ENCODE data around the gene FYB1. TPM values are rescaled to one million over a fixed set of nuclear protein-coding genes. Genes with fewer than 3 reads are reported as not detected.

FYB1 gene
- total and polyA plus RNA-seq, 2 donors (not counting 1 experiment from before 2014, with no cell fraction given), result 1.3 to 1.4 TPM

GRCh38 chr5:39114155-39114554 lies 105.2 kb downstream of the FYB1 start:
- no peak for DNase-seq
- no peaks in the 10 kb centered on the region for H3K79me2 ChIP-seq (ENCODE audit: control insufficient read depth, insufficient read depth, low read length)
- H3K4me2 ChIP-seq (replicated peaks; ENCODE audit: low read depth, low read length, poor library complexity, severe bottlenecking), result no peak overlapping the region
- no peaks in the 10 kb centered on the region for H4K20me1 ChIP-seq (ENCODE audit: control insufficient read depth, insufficient read depth, low read length, poor library complexity, severe bottlenecking)
- 96% methylated on average over 4 of the region's 4 CpGs for WGBS (ENCODE audit: insufficient coverage)
- TF ChIP-seq EZH2 (IDR thresholded peaks at IDR 0.05; ENCODE audit: borderline replicate concordance, insufficient read depth, low read depth, low read length, poor library complexity, severe bottlenecking) (no peak), CTCF (IDR thresholded peaks at IDR 0.05) (no peak)
- no peak overlapping the region for H3K27ac ChIP-seq (ENCODE audit: low read length in 2 of 2)
- H3K4me3 ChIP-seq (ENCODE audit: control extremely low read depth in 1 of 5, extremely low read depth in 1 of 5, insufficient read depth in 1 of 5, low read depth in 2 of 5, low read length in 4 of 5), result no peak overlapping the region
- H3K27me3 ChIP-seq (replicated peaks in 1 of 4; ENCODE audit: control extremely low read depth in 1 of 4, control insufficient read depth in 3 of 4, insufficient read depth in 4 of 4, low read length in 3 of 4), result no peaks in the 10 kb centered on the region
- H3K9ac ChIP-seq (ENCODE audit: low read length), result no peak overlapping the region
- H3K4me1 Mint-ChIP-seq, result no peaks in the 10 kb centered on the region
- H3K27me3 Mint-ChIP-seq, result no peaks in the 10 kb centered on the region
- ChIA-PET CTCF (no interaction called here), POLR2A (no interaction called here)
- H3K9me3 ChIP-seq (ENCODE audit: control extremely low read depth in 1 of 3, control insufficient read depth in 2 of 3, insufficient read depth in 1 of 3, low read length in 2 of 3), result no peaks in the 10 kb centered on the region
- no peak overlapping the region for H2AFZ ChIP-seq (ENCODE audit: insufficient read depth, low read depth, low read length, poor library complexity, severe bottlenecking)
- intact Hi-C loops (cut with micrococcal nuclease), result no loop called here
- H3K4me3 Mint-ChIP-seq, result no peak overlapping the region
- no peaks in the 10 kb centered on the region for H3K36me3 ChIP-seq (replicated peaks in 1 of 2; ENCODE audit: control extremely low read depth in 1 of 2, control insufficient read depth in 1 of 2, extremely low read depth in 1 of 2, insufficient read depth in 2 of 2, low read length in 1 of 2)
- no peak overlapping the region for H3K27ac Mint-ChIP-seq
- no peak for ATAC-seq (ENCODE audit: low read depth)
- H3K4me1 ChIP-seq (ENCODE audit: control insufficient read depth in 2 of 2, insufficient read depth in 2 of 2, low read length in 2 of 2), result no peaks in the 10 kb centered on the region
- no peaks in the 10 kb centered on the region for H3K9me3 Mint-ChIP-seq (ENCODE audit: insufficient read depth)

- no peak overlapping the region for H3K4me3 Mint-ChIP-seq
- H3K4me1 Mint-ChIP-seq, result no peaks in the 10 kb centered on the region
- no peaks in the 10 kb centered on the region for H3K27me3 Mint-ChIP-seq
- H3K27me3 ChIP-seq (replicated peaks in 1 of 4; ENCODE audit: control extremely low read depth in 1 of 4, control insufficient read depth in 3 of 4, insufficient read depth in 4 of 4, low read length in 3 of 4), result no peaks in the 10 kb centered on the region
- TF ChIP-seq EZH2 (IDR thresholded peaks at IDR 0.05; ENCODE audit: borderline replicate concordance, insufficient read depth, low read depth, low read length, poor library complexity, severe bottlenecking), result no peak
- no peak for TF ChIP-seq CTCF (IDR thresholded peaks at IDR 0.05)
- H3K4me2 ChIP-seq (replicated peaks; ENCODE audit: low read depth, low read length, poor library complexity, severe bottlenecking), result no peak overlapping the region
- intact Hi-C loops (cut with micrococcal nuclease), result no loop called here
- ATAC-seq (ENCODE audit: low read depth) (no peak), DNase-seq (no peak)
- no peaks in the 10 kb centered on the region for H3K9me3 ChIP-seq (ENCODE audit: control extremely low read depth in 1 of 3, control insufficient read depth in 2 of 3, insufficient read depth in 1 of 3, low read length in 2 of 3)
- no peak overlapping the region for H3K27ac ChIP-seq (ENCODE audit: low read length in 2 of 2)
- no peaks in the 10 kb centered on the region for H3K9me3 Mint-ChIP-seq (ENCODE audit: insufficient read depth)
- no peaks in the 10 kb centered on the region for H3K36me3 ChIP-seq (replicated peaks in 1 of 2; ENCODE audit: control extremely low read depth in 1 of 2, control insufficient read depth in 1 of 2, extremely low read depth in 1 of 2, insufficient read depth in 2 of 2, low read length in 1 of 2)
- no CpG with 5 or more reads among the region's 4 CpGs for WGBS (ENCODE audit: insufficient coverage)
- no peak overlapping the region for H3K4me3 ChIP-seq (ENCODE audit: control extremely low read depth in 1 of 5, extremely low read depth in 1 of 5, insufficient read depth in 1 of 5, low read depth in 2 of 5, low read length in 4 of 5)
- H3K4me1 ChIP-seq (ENCODE audit: control insufficient read depth in 2 of 2, insufficient read depth in 2 of 2, low read length in 2 of 2), result no peaks in the 10 kb centered on the region
- no peaks in the 10 kb centered on the region for H4K20me1 ChIP-seq (ENCODE audit: control insufficient read depth, insufficient read depth, low read length, poor library complexity, severe bottlenecking)
- H3K9ac ChIP-seq (ENCODE audit: low read length), result no peak overlapping the region
- no peak overlapping the region for H3K27ac Mint-ChIP-seq
- ChIA-PET CTCF (no interaction called here), POLR2A (no interaction called here)
- no peaks in the 10 kb centered on the region for H3K79me2 ChIP-seq (ENCODE audit: control insufficient read depth, insufficient read depth, low read length)
- no peak overlapping the region for H2AFZ ChIP-seq (ENCODE audit: insufficient read depth, low read depth, low read length, poor library complexity, severe bottlenecking)
Observed at GRCh38 chr5:39113354-39113953, 105.9 kb downstream of the FYB1 start.

Measured in B cell (primary cell).